Ovary (tissue), 9 donors: Measurements from ENCODE around the gene NACA2. TPM values are rescaled to one million over a fixed set of nuclear protein-coding genes. Genes with fewer than 3 reads are reported as not detected.

Experiments
- DNase-seq, 5 donors: peaks; one replicate each; pipeline ENCODE4 v3.0.0-alpha.2; 2019 to 2020
- H3K27ac ChIP-seq, 2 donors: fragments of 200-600 bp; one replicate each; pipeline versions ENCODE4 v1.5.1 to v1.8.0; 2019 to 2022
- H3K27me3 ChIP-seq: fragments of 200-600 bp; one replicate; pipeline ENCODE4 v1.8.0; 2022
- H3K36me3 ChIP-seq: fragments of 200-600 bp; sonication (generic); one replicate; pipeline ENCODE4 v1.5.1; 2019
- H3K4me1 ChIP-seq: one replicate; pipeline ENCODE4 v1.8.1; 2013; ENCODE audit warnings: mild to moderate bottlenecking, moderate library complexity; ENCODE audit not compliant: insufficient read depth
- H3K4me3 ChIP-seq: fragments of 200-600 bp; sonication (generic); one replicate; pipeline ENCODE4 v1.5.1; 2017
- H3K9me3 ChIP-seq, 2 donors: fragments of 200-600 bp in 1 of 2; sonication (generic) in 1 of 2; one replicate each; pipeline versions ENCODE4 v1.5.1 to v1.8.1; 2013 to 2019; ENCODE audit warnings: mild to moderate bottlenecking in 1 of 2, moderate library complexity in 1 of 2
- EP300 ChIP-seq: sonication (generic); formaldehyde crosslinking; IDR thresholded peaks from one replicate; pipeline ENCODE4 v1.6.1; 2017; ENCODE audit warnings: antibody characterized with exemption
- POLR2A ChIP-seq: fragments of 450-650 bp; IDR thresholded peaks from one replicate; pipeline ENCODE4 v1.6.1; 2017; ENCODE audit warnings: antibody characterized with exemption, mild to moderate bottlenecking, moderate library complexity
- WGBS, 3 donors: extraction: QIAGEN DNeasy Blood & Tissue Kit in 1 of 3; methylation state at CpG; one replicate each; pipeline versions ENCODE4 v1.1.5 to v1.1.7; 2013 to 2017; 5-methylcytosine and 5-hydroxymethylcytosine counted together
- intact Hi-C, 4 donors: fragments of 100-400 bp; cut with DNase I; formaldehyde crosslinking; loops; one replicate each; pipeline versions ENCODE4 v1.11.0 to v1.15.1; 2022 to 2023
- polyA plus RNA-seq, 2 donors: library from polyadenylated mRNA; stranded (reverse); fragments of 200-250 nt in 1 of 2; fragments of 350-450 nt in 1 of 2; fragmentation: Illumina TruSeq in 1 of 2; extraction: RNeasy Lipid Tissue Mini Kit (QIAGEN cat#74804) in 1 of 2; gene quantifications; one replicate each; pipeline ENCODE4 v1.2.3, GENCODE V29; 2013 to 2014
- total RNA-seq, 7 donors: library from RNA; depleted of rRNA in 2 of 7; stranded (reverse); fragments of >200 nt in 2 of 7; fragmentation: NEBNext Ultra II Directional in 3 of 7; extraction: Animal tissue kit (Norgen Biotek cat#: 25700) in 3 of 7; gene quantifications; one replicate each; pipeline versions ENCODE4 v1.1.0 to v1.2.4, GENCODE V29; 2016 to 2023
- TF ChIP-seq, protein P1 (sequence below), 3 donors: fragments of 450-650 bp in 2 of 3; fragments of 200-600 bp in 1 of 3; IDR thresholded peaks; one replicate each; pipeline versions ENCODE4 v1.5.1 to v1.8.0; 2016 to 2022; ENCODE audit warnings: antibody characterized with exemption in 3 of 3, mild to moderate bottlenecking in 1 of 3
- donor health status: DM: no; HTN: no; CAD: no; lungs with moderate emphysema.
- donor health status: DM: no; HTN: no; CAD: no.
- donor health status: Bipolar disorder and iron deficiency.
- donor health status: DM: yes; HTN: yes; CAD: no.
- donor health status: DM: no; HTN: no; CAD: no.
- donor health status: DM: yes; HTN: yes; CAD: no.

NACA2 gene
- total and polyA plus RNA-seq, 9 donors: not detected

DNA sequence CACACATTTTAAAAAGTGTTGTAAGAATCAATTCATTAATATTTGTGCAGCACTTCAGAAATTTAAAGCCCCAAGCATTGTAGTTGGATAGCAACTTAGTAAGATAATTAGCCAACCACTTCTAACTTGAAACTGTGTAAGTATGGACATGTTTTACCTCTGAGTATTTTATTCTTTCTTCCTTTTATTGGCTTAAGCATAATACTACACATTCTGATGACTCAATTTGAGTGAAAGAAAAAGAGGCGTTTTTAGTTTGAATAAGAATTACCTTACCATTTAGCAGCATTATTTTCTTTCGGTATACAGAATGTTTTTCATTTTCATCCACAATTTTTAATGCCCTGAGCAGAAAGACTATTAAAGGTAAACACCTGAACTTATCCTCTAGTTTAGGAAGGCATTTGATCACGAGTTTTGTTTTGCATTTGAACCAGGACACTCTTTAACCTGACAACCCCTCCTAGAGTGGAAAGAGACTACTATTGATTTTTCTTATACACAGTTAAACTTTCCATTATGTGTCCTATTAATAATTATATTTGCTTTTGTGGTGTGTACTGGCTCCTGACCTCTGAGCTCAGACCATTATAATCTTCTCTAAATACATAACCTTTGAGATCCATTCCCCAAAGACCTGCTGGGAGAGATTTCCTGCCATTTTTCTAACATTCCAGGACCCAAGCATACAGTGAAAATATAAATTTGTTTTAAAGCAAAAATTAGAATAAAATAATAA is 9.2 kb downstream of the NACA2 start:
- Histone ChIP-seq H3K36me3 (no peaks in the 10 kb centered on the region), H3K9me3 (no peaks in the 10 kb centered on the region), H3K27me3 (no peaks in the 10 kb centered on the region), H3K4me3 (no peak overlapping the region), H3K27ac (no peak overlapping the region), H3K4me1 (no peaks in the 10 kb centered on the region)
- intact Hi-C loops: no loop called here
- 80 to 82% (median 81%) methylated on average over 3 of the region's 3 CpGs for WGBS, 3 donors
- no peak for DNase-seq
- TF ChIP-seq, protein P1, sequence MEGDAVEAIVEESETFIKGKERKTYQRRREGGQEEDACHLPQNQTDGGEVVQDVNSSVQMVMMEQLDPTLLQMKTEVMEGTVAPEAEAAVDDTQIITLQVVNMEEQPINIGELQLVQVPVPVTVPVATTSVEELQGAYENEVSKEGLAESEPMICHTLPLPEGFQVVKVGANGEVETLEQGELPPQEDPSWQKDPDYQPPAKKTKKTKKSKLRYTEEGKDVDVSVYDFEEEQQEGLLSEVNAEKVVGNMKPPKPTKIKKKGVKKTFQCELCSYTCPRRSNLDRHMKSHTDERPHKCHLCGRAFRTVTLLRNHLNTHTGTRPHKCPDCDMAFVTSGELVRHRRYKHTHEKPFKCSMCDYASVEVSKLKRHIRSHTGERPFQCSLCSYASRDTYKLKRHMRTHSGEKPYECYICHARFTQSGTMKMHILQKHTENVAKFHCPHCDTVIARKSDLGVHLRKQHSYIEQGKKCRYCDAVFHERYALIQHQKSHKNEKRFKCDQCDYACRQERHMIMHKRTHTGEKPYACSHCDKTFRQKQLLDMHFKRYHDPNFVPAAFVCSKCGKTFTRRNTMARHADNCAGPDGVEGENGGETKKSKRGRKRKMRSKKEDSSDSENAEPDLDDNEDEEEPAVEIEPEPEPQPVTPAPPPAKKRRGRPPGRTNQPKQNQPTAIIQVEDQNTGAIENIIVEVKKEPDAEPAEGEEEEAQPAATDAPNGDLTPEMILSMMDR (IDR thresholded peaks at IDR 0.05): no peak
- TF ChIP-seq EP300: no peak
- TF ChIP-seq POLR2A: no peak

DNA sequence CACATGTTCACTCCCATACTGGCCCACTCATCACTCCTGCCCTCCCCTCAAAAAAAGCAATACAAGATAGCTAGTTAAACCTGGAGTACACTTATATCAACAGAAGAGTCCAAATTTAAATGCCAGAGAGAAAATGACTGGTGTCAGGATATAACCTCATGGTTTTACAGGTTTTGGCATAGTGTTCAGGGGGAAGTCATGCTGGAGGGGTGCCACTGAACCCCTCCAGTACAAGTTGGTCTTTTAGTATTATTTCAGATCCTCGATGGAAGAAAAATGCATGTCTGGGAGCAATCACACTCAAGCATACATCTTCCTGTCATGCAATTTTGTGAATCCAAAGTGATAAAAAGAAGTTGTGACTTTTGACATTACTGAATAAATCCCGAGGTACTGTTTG is 10.5 kb downstream of the NACA2 start:
- WGBS, 3 donors: 20 to 37% (median 22%) methylated on average over 2 of the region's 2 CpGs

DNA sequence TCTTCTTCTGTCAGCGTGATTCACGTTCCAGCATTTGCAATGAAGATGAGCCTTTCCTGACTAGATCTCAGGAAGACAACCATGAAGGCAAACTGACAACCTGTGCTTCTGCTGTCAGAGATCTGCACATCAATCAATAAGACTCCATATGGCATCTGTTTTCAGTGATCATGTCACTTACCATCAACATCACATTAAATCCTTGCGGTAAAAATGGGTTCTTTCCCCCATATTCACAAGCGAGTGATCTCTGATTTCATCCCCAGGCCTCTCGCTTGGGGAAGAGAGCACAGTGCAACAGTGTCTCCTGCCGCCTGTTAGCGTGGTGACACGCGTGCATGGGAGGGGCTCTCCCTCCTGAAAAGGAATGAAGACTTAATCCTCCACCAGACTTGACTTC is 11.1 kb downstream of the NACA2 start:
- no peaks in the 10 kb centered on the region for H3K27me3 ChIP-seq
- 53 to 72% (median 61%) methylated on average over 9 of the region's 9 CpGs for WGBS, 3 donors
- H3K4me1 ChIP-seq: no peaks in the 10 kb centered on the region
- intact Hi-C loops: no loop called here
- H3K36me3 ChIP-seq: no peaks in the 10 kb centered on the region
- no peak overlapping the region for H3K4me3 ChIP-seq
- no peak overlapping the region for H3K27ac ChIP-seq
- DNase-seq: no peak
- TF ChIP-seq, protein P1 (IDR thresholded peaks at IDR 0.05): no peak
- TF ChIP-seq EP300 (no peak), POLR2A (no peak)
- H3K9me3 ChIP-seq: no peaks in the 10 kb centered on the region

More for the DNA sequence above, 10.5 kb downstream of the NACA2 start:
- H3K27me3 ChIP-seq: no peaks in the 10 kb centered on the region
- H3K36me3 ChIP-seq: no peaks in the 10 kb centered on the region
- no peak overlapping the region for H3K4me3 ChIP-seq
- DNase-seq: no peak
- no peaks in the 10 kb centered on the region for H3K4me1 ChIP-seq
- H3K9me3 ChIP-seq: no peaks in the 10 kb centered on the region
- H3K27ac ChIP-seq: no peak overlapping the region
- intact Hi-C loops: no loop called here
- TF ChIP-seq EP300 (no peak), POLR2A (no peak)
- TF ChIP-seq, protein P1 (IDR thresholded peaks at IDR 0.05): no peak

DNA sequence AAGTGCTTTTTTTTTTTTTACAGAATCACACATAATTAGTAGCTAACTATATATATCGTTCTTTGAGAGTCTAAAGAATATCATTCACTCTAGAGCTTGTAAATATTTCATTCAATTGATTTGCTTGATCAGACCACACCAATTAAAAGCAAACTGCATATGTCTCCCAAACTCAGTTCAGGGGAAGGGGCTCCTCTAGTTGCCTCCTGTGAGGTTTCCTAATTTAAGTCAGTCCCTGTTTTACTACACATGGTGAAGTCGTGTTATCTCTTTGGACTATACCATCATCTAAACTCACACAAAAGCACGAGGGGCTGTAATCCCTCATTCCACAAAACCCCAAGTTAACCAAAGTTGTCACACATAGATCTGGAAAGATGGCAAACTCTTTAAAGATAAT is 11.7 kb downstream of the NACA2 start:
- intact Hi-C loops: no loop called here

More for the DNA sequence above, 11.7 kb downstream of the NACA2 start:
- H3K4me1 ChIP-seq: no peaks in the 10 kb centered on the region
- H3K36me3 ChIP-seq: no peaks in the 10 kb centered on the region
- no peaks in the 10 kb centered on the region for H3K27me3 ChIP-seq
- DNase-seq: no peak
- no peak overlapping the region for H3K4me3 ChIP-seq
- H3K27ac ChIP-seq: no peak overlapping the region
- no peak for TF ChIP-seq EP300
- TF ChIP-seq, protein P1 (IDR thresholded peaks at IDR 0.05): no peak
- TF ChIP-seq POLR2A: no peak
- no peaks in the 10 kb centered on the region for H3K9me3 ChIP-seq
- WGBS, 3 donors: 42 to 61% (median 46%) methylated on average over 3 of the region's 3 CpGs
